Chondrocyte (in vitro differentiated cells): ENCODE results near the gene FSTL1. TPM values are rescaled to one million over a fixed set of nuclear protein-coding genes. Genes with fewer than 3 reads are reported as not detected.

Source experiments
- DNase-seq: peaks from one replicate; pipeline ENCODE4 v3.0.0; 2021; ENCODE audit warnings: mixed read lengths, low spot score
- H3K27ac Mint-ChIP-seq: one replicate; pipeline ENCODE4 v1.8.0; 2021; ENCODE audit warnings: mild to moderate bottlenecking, moderate library complexity, mixed read lengths; ENCODE audit not compliant: unreplicated experiment
- H3K27me3 Mint-ChIP-seq: 2 replicates; pipeline ENCODE4 v1.8.0; 2021; ENCODE audit warnings: low read depth, mixed read lengths
- H3K36me3 Mint-ChIP-seq: 2 replicates; pipeline ENCODE4 v1.8.0; 2021; ENCODE audit warnings: low read depth, mixed read lengths
- H3K4me1 Mint-ChIP-seq: 2 replicates; pipeline ENCODE4 v1.8.0; 2021; ENCODE audit warnings: low read depth, mild to moderate bottlenecking, mixed read lengths
- H3K4me3 Mint-ChIP-seq: one replicate; pipeline ENCODE4 v1.8.0; 2021; ENCODE audit warnings: mild to moderate bottlenecking, moderate library complexity, mixed read lengths; ENCODE audit not compliant: unreplicated experiment
- H3K9me3 Mint-ChIP-seq: 2 replicates; pipeline ENCODE4 v1.8.0; 2021; ENCODE audit warnings: low read depth, mixed read lengths
- CTCF ChIP-seq: fragments of 200-600 bp; sonication (generic); IDR thresholded peaks from 2 replicates; pipeline ENCODE4 v1.5.0; 2021; ENCODE audit warnings: antibody characterized with exemption, mild to moderate bottlenecking, moderate library complexity
- total RNA-seq: library from RNA; stranded (reverse); gene quantifications from 3 replicates; pipeline ENCODE4 v1.2.1, GENCODE V29; 2021

Gene FSTL1
- total RNA-seq, 1 donor from 2014 or later, result 3,511 TPM

- peaks cover 5% of the 10 kb centered on the region for H3K9me3 Mint-ChIP-seq
- no peak for TF ChIP-seq CTCF
- H3K36me3 Mint-ChIP-seq, result peaks cover 1% of the 10 kb centered on the region
- H3K27me3 Mint-ChIP-seq, result no peaks in the 10 kb centered on the region
- no peak overlapping the region for H3K4me3 Mint-ChIP-seq
- peaks cover 23% of the 10 kb centered on the region for H3K4me1 Mint-ChIP-seq
- no peak for DNase-seq
- H3K27ac Mint-ChIP-seq, result no peak overlapping the region
Observed at GRCh38 chr3:120459196-120459595, 8.4 kb upstream of the FSTL1 start.

GRCh38 chr3:120457827-120458226, 7.0 kb upstream of the FSTL1 start:
- Mint-ChIP-seq H3K9me3 (peaks cover 9% of the 10 kb centered on the region), H3K27me3 (no peaks in the 10 kb centered on the region), H3K4me1 (peaks cover 23% of the 10 kb centered on the region), H3K36me3 (peaks cover 1% of the 10 kb centered on the region), H3K27ac (no peak overlapping the region), H3K4me3 (no peak overlapping the region)
- DNase-seq, result no peak
- no peak for TF ChIP-seq CTCF

- H3K27ac Mint-ChIP-seq, result no peak overlapping the region
- peaks cover 7% of the 10 kb centered on the region for H3K36me3 Mint-ChIP-seq
- H3K9me3 Mint-ChIP-seq, result peaks cover 9% of the 10 kb centered on the region
- peaks cover 12% of the 10 kb centered on the region for H3K4me1 Mint-ChIP-seq
- DNase-seq, result no peak
- H3K27me3 Mint-ChIP-seq, result no peaks in the 10 kb centered on the region
- no peak overlapping the region for H3K4me3 Mint-ChIP-seq
- no peak for TF ChIP-seq CTCF
Observed at GRCh38 chr3:120454076-120454689, 3.4 kb upstream of the FSTL1 start.

GRCh38 chr3:120452816-120453215, 2.0 kb upstream of the FSTL1 start:
- Mint-ChIP-seq H3K36me3 (peaks cover 10% of the 10 kb centered on the region), H3K4me3 (no peak overlapping the region), H3K27ac (no peak overlapping the region), H3K4me1 (peaks cover 19% of the 10 kb centered on the region), H3K9me3 (peaks cover 4% of the 10 kb centered on the region), H3K27me3 (no peaks in the 10 kb centered on the region)
- TF ChIP-seq CTCF, result no peak
- no peak for DNase-seq

- peaks cover 4% of the 10 kb centered on the region for H3K9me3 Mint-ChIP-seq
- no peak for TF ChIP-seq CTCF
- H3K4me3 Mint-ChIP-seq, result peak overlapping the region; percentile 70
- no peak for DNase-seq
- H3K4me1 Mint-ChIP-seq, result peaks cover 30% of the 10 kb centered on the region
- H3K36me3 Mint-ChIP-seq, result peaks cover 14% of the 10 kb centered on the region
- peak overlapping the region; percentile 75 for H3K27ac Mint-ChIP-seq
- no peaks in the 10 kb centered on the region for H3K27me3 Mint-ChIP-seq
Observed at GRCh38 chr3:120451806-120452205, 1.0 kb upstream of the FSTL1 start.
